HG03097 (cell line): ENCODE results near the gene LUZP1.

Source experiments
- ATAC-seq: cut with Tn5 transposase; IDR thresholded peaks from one replicate; pipeline ENCODE4 v1.9.1; 2021; ENCODE audit not compliant: unreplicated experiment, low FRiP score

LUZP1 gene

DNA sequence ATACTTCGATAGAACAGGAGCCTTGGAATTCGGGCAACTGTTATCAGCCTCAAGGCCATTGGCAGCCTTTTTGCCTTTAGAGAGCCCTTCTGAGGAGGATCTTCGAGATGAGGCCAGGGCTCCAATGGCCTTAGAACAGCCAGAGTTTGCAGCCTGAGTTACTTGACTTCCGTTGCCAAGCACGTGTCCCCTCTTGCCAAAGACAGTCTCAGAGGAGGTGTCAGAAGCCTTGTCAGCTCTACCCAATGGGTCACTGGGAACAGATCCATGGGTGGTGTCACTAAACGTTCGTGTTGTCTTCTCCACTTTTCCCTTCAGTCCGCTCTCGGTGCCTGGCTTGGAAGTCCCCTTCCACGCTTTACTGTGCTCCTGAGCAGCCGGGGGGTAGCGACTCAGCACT, 76.2 kb downstream of the LUZP1 start:
- ATAC-seq: no peak

DNA sequence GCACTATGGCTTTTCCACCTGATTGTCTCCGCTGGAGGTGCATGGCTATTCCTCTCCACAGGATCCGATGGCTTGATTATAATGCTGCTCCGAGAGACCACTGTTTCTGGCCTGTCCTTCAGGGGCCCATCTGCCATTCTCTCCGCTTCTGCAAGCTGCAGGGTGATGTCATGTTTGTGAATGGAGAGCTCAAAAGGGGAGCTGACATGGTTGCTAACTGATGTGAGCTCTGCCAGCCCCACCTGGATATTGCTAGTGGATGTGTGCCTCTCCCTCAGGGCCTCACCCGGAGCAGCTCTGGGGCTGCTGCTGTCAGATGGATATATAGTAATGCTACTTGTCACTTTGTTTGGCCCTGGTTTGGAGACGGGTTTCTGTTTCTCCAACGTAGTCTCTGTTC, 77.1 kb downstream of the LUZP1 start:
- no peak for ATAC-seq

DNA sequence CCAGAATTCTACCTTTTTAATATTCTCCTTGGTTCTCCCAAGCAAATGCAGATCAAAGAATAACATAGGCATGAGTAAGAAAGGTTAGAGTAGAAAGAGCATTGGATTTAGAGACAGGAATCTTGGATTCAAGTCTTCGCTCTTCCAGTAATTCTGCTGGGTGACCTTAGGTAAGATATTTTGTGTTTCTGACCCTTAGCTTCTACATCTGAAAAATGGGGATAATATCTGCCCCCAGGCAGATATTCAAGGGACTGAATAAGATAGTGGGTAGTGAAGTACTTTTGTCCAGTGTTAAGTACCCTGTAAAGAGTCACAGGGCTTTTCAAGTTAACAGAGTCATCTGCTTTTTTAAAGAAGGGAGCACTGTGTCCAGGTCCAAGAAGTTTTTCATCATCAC, 78.6 kb downstream of the LUZP1 start:
- no peak for ATAC-seq

DNA sequence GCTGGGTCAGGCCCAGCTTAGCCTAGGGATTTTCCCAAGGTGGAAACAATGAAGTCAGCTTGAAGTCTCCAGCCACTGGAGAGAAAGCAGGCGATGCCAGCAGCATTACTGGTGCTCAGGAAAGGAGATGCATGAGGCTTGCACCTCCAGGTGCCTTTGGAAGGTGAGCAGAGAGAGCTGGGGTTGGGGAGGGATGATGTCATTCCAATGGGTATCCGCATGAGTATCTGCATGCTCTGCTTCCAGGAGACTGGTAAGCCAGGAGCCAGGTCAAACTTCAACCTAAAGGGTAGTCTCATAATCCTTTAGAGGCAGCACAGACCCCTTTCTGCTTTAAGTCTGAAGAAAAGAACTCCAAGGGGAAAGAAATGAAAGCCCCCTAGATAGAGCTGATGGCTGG, 80.6 kb downstream of the LUZP1 start:
- ATAC-seq: no peak

DNA sequence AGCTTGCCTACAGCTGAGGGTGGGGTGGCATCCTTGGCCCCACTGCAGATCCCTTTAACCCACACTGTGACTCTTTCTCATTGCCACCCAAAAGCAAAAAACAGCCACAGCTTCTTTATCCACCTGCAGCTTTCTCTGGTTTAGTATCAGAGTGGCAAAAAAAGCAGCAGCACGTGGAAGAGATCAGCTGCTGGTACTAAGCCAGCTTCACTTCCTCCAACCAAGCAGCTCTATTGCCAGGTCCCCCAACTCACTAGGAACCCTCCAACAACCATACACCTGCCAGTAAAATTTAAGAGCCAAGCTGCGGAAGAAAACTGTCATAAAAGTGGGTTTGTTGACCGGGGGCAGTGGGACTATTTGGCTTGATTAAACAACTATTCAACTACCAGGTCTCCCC, 83.0 kb downstream of the LUZP1 start:
- ATAC-seq: no peak

DNA sequence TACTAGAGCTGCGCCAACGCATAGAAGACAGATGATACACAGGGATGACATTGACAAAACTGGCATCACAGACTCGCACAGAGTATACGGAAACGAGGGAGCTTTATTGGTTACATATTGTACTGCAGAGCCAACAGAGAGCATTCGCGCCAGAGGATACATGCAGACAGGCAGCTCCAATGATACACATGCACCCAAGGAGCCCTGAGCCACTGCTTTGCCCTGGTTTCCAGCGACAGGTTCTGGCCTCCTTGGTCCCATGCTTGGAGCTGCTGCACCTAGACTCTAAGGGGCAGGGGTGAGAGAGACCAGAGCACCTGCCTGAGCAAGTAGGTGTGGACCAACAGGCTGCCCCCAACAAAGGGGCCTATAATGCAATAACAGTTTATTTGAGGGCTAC, 83.8 kb downstream of the LUZP1 start:
- ATAC-seq: no peak

DNA sequence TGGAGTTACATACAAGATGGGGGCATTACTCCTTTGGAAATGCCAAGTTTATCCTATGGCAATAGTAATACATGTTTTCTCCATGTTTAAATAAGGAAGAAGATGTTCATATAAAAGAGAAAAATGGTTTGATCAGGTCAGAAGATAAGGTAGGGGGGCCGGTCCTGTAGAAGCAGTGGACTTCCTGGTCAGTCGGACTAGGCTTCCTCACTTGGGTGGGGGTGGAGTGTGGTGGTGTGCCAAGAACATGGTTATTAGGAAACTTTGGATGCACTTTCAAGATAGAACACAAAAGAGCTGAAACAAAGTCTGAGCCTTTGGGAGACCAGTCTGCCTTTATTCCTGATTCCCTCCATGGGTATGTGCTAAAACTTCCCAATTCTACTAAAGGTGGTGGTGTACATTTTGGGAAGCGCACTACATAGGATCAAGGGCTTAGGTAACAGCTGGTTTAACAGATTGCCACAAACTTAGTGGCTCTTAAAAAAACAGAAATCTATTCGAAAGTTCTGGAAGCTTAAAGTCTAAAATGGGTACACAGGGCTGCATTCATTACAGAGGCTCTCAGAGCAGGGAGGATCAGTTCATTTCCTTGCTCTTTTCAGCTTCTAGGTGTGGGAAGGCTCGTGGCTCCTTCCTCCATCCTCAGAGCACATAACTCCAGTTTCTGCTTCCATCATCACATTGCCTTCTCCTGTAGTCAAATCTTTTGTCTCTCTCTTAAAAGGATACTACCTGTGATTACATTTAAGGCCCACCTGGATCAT, 84.8 kb downstream of the LUZP1 start:
- ATAC-seq: no peak

DNA sequence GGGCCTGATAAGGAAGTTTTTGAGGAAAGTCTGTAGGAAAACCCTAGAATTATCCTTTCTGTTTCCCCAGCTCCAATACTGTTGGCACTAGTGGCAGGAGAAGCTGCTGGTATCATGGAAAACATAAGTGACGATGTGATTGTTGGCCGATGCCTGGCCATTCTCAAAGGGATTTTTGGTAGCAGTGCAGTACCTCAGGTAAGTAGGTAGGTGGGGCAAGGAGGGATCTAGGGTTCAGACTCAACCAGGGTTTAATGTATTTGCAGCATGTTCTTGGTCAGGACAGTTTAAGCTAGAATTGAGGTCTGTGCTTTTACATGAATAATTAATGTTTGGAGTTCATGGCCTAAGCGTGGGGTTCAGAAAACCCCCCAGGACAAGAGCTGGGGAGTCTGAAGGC, 87.3 kb downstream of the LUZP1 start:
- ATAC-seq: no peak

DNA sequence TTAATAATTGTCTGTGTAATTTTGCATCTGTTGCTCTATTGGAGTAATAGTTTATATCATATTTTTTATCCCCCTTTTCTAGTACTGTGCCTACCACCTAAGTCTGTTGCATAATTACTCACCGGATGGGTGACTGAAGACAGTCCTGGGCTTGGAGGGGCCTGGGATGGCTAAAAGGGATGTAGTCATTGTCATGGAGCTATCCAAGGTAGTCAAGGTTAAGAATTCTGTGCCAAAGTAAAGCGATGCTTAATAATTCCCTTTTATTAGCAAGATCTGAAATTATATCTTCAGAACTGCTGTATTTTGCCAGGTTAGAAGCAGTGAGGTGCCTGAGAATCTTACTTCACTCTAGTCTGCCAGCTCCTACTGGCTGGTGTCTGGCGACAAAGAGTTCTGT, 87.8 kb downstream of the LUZP1 start:
- no peak for ATAC-seq

DNA sequence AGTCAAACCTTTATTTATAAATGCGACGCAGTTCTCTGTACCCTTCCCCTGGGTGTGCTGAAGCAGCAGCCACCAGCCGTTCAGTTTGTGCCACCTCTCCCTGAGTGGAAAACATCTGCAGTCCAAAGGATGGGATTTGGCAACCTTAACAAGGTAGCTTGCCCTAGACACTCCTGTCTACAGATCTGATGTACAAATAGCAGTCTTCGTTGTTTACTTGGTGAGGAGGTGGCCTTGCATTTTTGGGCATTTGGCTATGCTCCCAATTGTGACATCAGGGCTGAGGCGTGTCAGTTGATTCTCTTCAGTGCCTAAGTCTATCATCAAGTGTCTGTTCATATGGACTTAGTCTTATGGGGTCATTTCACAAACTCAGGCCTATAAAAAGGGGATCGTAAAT, 89.6 kb downstream of the LUZP1 start:
- no peak for ATAC-seq

DNA sequence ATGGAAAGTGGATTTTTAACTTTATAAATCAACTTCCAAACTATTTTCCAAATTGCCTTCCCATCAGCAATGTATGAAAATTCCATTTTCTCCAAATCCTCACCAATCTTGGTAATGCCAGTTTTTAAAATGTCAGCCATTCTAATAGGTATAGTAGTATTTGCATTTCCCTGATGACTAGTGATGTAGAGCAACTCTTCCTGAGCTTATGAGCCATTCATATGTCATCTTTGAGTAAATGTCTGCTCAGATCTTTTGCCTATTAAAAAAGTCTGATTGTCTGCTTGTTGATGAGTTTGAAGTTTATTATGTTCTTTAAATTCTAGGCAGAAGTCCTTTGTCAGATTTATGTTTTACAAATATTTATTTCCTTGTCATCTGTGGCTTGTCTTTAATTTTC, 94.6 kb downstream of the LUZP1 start:
- ATAC-seq: no peak

DNA sequence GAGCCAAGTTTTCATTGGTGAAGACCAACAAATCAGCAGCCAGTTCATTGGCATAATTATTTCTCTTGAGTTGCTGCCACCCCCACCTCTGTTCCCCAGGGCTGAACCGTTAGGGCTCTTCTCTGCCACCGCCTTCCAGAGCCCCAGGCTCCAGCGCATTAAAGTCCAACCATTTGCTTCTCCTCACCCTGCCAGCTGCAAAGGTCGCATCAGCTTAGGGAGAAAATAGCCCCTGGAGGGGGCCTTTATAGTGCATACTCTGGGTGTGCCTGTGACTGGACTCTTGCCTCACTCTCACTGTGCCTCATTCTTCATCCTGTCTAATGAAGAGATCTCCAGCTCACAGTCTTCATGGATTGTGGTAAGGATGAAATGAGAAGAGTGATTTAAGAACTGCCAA, 99.0 kb downstream of the LUZP1 start:
- no peak for ATAC-seq

DNA sequence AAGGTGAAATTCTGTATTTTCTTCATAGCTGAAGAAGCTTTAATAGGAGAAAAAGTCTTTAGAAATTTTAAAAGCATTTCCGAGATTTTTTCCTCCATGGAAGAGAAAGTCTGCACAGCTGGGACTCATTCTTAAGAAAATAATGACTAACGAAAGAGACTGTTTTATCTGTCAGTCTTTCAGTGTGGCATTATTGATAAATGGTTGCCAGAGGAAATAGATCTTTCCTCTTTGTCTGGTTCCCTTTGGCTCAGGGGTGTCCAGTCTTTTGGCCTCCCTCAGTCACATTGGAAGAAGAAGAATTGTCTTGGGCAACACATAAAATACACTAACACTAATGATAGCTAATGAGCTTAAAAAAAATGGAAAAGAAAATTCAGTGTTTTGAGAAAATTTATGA, 99.5 kb downstream of the LUZP1 start:
- no peak for ATAC-seq

DNA sequence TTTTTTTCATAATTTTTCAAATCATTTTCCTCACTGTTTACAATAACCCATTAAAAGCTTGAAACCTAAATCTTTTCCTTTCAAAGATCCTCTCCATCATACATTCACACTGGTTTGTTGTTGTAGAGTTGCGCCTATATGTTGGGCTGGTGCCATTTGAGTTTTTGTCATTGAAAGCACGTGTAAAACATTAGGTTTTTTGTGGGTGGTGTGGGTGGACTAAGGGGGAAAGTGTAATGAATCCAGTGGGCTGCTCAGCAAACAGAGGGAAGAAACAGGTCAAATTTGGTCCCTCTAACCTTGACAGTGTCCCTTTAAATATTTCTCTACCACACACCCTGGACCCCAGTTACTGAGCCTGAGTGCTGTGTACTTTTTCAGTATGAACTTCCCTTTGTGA, 102.6 kb downstream of the LUZP1 start:
- ATAC-seq: no peak

DNA sequence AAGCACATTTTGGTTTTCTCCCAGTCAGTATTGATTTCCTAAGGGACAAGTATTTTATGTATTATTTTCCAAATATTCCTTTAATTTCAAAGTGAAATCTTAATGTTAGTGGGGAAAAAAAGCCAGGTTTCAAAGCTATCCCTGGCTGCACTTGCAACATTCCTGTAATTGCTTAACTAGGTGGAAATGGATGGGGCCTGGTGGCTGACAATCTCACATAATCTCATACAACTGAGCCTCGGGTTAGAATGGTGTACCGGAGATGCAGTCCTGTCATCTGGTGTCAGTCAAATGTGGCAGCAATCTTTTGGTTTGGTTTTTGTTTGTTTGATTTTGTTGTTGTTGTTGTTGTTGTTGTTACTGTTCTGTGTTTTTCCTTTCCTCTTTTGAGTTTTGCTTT, 103.3 kb downstream of the LUZP1 start:
- no peak for ATAC-seq

DNA sequence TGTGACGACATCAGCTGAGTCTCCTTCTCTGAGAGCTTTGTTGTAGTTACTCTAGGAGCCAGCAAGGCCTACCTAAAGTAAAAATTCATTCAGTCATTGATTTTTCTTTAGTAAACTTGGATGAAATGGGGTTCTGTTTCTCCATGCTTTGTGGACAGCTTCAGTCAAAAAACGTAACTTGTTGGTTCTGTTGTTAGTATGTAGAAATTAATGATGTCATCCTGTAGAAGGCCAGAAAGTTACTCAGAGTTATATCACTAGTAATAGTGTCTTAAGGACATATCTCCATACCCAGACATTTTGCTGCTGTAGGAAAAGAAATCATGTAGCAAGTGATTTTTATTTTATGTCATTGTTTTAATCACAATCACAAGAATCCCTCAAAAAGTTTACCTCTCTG, 106.4 kb downstream of the LUZP1 start:
- no peak for ATAC-seq

DNA sequence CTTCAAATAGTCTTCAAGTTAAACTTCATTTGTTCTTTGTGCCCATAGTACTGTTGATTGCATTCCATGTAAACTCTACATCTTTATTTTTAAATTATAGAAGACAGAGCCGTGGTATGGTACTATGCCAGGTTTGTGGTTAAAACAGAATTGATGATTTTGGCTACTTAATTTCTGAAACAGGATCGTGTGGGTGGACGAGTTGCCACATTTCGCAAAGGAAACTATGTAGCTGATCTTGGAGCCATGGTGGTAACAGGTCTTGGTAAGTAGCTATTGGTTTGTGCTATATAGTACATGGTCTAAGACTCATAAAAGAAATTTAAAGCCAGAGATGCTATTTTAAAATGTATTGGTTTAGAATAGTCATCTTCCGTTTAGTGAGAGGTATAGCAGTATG, 111.4 kb downstream of the LUZP1 start:
- ATAC-seq: no peak

DNA sequence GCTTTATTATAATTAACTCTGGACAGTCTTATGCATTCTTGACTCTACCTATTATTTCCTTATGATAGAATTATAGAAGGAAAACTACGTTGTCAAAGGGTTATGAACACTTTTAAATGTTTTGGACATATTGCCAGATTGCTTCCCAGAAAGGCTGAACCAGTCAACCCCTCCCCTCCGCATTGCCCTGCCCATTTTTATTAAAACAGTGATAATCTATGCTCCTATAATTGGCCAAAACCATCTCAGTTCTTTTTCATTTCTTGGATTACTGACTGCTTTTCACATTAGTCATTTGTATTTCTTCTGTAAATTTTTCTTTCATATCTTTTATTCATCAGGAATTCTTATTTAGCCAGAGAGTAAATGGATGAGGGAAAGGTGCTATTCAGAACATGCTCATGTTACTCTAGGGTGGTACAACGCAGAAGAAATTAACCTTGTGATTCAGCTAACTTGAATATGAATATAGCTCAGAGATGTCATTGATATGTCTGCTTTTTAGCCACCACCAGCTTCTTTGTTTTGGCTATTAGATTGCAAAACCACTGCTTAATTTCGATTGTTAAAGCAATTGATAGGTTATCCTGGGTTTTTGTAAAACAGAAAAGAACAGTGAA, 117.3 kb downstream of the LUZP1 start:
- no peak for ATAC-seq

DNA sequence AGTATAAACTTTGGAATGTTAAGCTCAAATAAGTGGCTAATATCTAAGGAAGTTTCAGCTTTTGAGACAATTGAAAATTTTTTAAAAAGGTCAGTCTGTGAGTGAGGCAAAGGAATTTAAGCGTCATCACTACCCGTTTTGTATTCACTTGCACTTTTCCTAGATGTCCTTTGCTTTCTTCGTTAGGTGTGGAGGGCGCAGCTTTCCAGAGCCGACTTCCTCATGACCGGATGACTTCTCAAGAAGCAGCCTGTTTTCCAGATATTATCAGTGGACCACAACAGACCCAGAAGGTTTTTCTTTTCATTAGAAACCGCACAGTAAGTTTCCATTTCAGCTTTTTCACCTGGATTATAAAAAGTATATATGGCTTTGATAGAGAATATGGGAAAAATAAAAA, 118.5 kb downstream of the LUZP1 start:
- no peak for ATAC-seq

DNA sequence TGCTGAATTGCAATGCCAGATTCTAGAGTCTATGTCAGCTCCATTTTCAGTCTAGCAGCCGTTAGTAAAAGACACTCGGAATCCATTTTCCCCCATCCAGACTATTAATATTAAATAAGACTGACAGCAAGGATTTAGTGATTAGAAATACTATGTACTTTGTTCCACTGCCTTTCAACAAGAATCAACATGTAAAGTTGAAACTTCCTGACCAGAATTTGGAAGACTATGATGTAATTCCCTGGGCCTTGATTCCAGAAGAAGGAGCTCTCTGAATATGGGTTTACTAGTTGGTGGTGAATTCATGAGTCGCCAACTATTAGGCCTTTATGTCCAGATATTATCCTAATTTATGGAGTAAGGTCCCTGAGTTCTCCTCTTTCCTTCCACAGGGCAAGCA, 124.6 kb downstream of the LUZP1 start:
- no peak for ATAC-seq

DNA sequence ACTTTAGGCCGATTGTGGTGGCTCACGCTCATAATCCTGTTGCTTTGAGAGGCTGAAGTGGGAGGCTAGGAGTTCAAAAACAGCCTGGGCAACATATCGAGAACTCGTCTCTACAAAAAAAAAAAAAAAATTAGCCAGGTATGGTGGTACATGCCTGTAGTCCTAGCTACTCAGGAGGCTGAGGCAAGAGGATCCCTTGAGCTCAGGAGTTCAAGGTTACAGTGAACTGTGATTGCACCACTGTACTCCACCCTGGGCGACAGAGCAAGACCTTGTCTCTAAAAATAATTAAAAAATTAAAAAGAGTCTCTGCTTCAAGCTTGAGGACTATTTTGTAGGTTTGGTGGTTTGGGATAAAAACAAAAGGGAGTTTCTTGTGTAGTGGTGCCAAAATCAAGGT, 128.1 kb downstream of the LUZP1 start:
- ATAC-seq: no peak

DNA sequence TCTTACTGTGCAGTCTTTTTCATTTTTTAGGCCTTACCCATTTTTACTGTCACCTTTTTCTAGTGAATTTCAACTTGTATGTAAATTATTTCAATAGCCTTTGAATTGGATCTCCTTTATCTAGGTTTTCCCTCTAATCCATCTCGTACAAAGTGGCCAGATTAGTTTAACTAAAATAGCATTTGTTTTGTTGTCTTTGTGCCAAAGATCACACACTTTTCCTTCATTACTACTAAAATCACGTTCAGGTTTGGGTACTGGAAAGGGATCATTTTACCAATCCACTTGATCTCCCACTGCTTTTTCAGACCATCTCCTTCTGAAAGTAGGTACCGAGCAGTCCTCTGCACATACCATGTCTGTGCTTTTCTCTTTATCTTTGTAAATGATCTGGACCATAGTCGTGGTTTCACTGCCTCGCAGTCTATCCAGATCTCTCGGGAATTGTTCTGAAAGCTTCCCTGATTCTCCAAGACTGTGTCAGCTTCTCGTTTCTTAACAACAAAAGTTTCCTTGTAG, 129.3 kb downstream of the LUZP1 start:
- ATAC-seq: no peak
